Measurements from ENCODE around the gene DPH6.
A peak's percentile ranks its signal among the peaks of the same experiment; 100 is the strongest.

DPH6 gene

DNA sequence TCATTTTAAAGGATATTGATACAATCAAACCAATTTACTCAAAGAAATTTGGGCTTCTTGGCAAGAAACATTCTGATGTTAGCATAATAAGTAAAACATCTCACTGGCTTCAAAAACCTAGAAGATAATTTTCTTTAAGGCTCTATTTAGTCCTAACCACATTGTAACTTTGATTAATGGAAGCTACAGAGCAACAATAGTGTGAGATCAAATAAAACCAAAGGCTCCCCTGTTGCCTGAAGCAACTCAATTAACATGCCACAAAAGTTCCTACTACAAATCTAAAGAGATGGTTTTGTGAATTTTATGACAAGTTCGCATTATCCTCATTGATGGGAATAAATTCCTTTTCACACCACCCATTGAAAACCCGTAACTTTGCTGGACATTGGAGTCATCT is 5.9 kb downstream of the DPH6 start:
- no peak for DNase-seq

DNA sequence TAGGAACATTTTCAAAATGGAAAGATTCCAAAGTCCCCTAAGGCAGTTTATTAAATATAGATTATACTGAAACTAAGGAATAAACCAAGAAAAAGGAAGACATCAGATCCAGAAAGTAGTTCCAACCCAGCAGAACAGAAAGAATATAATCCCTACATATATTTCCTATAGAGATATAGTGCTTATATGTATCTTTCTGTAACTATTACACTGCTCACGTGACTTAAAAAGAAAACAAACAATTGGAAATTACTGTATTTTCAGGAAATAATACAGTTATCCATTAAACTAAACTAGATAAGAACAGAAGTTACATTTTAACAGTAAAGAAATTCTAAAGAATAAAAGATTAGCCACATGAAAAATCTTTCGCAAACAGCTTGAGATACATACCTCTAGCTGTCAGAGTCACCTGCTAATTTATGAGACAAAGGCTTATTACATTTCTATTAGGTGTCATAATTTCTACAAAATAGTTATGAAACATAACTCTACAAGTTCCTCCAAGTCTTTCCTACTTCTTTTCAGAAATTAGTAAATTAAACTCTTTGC is 10.5 kb downstream of the DPH6 start:
- DNase-seq: no peak

DNA sequence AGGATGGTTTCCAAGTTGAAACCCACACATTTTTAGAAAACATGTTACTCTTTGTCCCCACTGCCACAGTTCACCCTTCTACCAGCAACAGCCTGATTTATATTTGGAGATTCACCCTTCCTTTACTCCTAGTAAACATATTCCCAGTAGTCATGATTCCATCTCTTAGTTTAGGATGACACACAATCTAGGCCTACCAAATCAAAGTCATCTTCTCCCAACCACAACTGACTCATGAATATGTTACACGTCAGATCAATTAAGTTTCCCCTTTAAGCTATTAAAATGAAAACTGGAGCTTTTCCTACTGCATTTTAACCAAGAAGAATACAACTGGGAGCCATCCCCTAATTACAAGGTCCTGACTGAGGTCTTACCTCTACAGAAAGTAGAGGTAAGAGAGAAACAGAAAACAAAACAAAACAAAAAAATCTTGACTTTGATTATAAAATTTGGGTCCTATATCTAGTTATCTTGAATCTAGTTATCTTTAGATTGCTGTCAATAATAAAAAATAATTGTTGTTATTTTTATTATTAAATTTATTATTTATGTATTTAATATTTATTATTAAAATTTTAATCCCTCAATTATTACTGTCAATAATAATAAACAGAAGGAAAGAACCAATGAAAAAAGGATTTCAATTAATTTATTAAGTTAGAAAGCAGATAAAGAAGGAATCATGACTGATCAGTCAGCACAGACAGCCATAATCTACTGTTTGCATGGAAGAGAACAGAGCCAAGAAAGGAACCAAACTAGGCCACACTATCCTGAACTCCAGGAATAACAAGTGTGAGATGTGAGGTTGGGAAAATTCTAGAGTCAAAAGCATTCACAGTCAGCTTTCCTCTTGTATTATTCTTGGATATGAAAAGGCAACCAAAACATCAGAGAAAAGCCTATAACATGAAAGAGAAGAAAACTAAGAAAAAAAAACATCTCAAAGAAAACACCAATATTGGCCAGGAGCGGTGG is 12.5 kb downstream of the DPH6 start:
- DNase-seq: no peak

DNA sequence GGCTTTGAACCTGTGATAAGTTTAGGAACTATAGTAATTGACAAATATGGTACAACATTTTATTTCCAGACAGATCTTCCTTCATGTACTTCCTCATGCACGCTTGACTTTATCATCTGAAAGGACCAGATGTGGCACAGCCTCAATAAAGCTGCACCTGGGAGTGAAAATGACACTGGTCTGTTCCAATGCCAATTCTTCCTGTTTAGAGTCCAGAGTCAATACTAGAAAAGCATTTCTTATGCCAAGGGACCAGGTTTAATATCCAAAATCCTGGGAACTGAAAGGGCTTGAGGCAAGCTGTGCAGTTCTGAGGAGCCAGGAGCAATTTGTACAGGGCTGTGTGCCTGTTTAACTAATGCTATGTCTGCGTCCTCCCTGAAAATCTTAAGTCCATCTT is 15.3 kb downstream of the DPH6 start:
- no peak for DNase-seq

DNA sequence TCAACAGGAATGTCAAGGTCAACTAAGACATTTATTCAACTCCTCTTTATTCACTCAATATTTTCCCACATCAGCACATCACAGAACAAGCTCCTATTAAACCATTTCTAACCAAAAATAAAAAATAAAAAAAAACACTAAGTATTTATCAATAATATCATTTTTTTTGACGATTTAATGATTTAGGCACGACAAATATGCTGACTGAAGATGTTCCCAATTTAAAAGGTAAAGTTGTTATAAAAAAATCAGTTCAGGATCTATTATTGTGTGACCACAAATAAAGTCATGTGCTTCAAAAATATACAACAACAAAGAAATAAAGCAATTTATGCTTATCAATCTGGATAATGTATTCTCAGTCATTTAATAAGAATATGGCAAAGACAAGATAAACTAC is 16.2 kb downstream of the DPH6 start:
- DNase-seq: no peak

DNA sequence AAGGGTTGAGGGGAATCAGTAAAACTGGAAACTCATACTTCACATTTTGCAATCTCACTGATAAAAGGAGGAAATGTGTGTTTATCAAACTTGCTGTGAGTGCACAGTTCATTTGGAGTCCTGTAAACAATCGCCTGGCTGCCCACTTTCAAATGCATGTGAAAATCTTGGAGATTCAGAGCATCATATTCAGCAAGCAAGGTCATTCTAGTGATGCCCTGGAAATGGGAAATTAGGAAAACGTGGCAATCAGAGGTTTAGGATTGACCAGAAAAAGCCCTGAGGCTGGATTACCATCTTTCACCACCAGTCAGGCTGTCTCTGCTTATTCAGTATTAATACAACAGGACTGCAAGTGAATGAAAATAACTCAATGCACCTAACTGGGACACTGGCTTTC is 23.9 kb downstream of the DPH6 start:
- DNase-seq: no peak

DNA sequence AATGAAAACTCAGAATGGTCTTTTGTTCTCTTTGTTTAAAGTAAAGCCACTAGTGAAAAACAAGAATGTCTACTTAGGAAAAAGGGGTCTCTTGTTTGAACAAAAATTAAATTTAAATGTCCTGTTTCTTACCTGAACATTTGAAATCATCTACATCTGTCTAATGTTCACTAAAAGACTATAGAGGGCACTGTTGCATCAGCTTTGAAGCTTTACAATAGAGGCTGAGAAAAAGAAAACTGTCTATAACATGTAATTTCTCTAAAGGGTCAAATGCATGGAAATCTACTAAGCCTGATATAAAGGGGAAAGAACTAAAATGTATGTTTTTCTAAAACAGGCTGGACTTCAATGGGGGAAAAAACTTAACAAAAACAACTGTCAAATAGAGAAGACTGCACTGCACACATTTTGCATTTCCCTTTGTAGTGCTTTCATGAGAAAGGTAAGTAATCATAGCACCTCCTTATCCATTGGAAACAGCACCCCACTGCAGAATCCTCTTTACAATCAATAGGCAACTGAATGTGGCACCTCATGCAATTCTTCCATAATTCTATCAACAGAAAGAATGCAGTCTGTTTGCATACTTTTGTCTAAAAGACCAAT is 26.3 kb downstream of the DPH6 start:
- DNase-seq: peak; percentile 38 to 45

DNA sequence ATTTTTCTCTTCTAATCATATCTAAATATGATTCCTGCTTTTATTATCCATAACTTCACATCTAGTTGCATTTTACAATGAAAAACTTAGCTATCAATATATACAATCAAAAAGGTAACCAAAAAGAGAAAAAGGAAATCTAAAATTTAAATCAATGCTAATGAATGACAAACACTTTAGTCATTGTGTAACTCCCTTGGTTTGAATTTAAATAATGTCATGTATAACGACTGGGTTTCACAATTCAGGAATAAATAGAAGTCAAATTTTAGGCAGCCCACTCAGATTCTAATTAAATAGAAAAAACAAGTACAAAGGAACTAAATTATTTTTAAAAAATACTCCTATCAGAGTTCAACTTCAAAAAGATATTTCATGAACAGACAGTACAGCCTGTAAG is 26.9 kb downstream of the DPH6 start:
- no peak for DNase-seq

DNA sequence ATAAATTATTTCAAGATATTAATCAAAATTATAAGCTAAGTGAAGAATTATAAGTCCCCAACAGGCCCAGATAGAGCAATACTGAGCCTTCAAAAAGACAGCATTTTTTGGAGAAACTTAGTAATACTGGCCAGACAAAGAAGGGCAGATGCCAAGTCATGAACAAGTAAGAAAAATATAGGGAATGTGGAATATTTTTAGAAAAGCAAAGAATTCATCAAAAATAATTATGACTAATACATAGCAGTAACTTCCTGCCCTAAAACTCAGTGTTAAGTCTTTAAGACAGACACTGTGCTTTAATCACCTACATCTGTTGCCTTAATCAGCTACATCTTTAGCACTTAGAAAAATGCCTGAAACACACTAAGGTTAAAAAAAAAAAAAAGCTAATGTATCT is 31.2 kb downstream of the DPH6 start:
- no peak for DNase-seq

DNA sequence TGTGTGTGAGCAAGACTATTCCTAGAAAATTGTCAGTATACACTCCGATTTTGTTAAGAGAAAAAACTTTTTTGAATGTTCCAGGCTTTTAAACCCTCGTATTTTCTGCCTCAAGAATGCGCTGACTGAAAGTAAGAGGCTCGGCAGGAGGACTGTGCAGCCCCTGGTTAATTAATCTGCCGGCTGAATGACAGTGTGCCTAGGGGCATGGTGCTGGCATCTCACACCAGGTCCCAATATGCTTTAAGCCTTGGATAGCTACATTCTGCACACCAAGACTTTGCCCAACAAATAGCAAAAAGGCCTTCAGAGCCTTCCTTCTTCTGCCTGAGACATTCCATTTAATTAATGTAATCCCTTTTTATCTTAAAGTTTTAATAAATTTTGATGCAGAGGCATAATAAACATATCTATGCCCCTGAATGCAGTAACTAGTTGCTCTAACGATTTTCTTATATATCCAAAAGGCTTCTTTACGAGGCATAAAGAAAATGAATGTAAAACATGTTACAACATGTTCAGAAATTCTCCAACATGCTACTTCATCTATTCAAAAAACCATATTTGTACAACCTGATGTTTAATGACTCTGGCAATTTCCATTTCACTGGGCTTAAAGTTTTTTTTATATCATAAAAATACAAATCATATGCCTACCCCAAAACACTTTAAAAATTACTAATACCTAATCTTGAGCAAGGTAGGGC is 37.9 kb downstream of the DPH6 start:
- DNase-seq: no peak

DNA sequence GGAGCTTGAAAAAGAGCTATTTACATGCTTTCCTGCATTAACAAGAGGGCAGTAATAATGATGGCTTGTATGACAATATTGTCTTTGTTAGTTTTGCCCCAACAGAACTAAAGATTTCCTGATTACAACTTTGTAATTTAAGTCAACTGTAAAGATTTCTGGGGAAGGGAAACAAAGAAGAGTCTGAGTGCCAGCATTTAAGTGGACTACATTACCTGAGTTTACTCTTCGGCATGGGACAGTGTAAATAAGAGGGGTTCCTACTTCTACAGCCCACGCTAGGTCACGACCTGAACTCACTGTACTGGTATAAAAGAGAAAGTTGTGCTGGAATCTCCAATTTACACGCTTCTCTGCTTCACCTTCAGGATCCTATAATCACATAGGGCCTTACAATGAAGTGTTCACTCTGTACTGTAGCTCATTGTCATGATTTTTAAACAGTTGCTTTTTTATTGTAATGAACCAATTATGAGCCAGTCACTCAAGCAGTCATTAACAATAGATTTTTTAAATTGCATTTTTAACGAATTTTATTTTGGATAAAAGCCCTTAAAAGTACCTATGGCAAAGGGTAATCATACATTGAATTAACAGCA is 39.6 kb downstream of the DPH6 start:
- DNase-seq: no peak

DNA sequence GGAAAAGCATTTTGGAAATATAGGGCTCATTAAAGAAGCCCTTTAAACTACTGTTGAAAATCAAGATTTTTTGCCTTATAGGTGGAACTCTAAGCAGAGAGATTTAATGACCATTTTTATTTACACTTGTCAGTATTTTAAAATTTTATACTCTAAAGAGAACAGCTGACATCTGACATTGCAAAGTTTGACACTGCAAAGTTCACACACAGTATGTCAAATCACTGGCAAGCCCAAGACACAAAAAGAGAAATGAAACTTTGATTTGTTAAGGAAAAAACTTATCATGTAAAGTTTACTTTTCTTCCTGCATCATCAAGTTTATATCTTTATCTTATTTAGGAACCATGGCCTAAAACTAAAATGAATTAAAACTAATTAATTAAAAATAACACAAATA is 40.2 kb downstream of the DPH6 start:
- DNase-seq: no peak

DNA sequence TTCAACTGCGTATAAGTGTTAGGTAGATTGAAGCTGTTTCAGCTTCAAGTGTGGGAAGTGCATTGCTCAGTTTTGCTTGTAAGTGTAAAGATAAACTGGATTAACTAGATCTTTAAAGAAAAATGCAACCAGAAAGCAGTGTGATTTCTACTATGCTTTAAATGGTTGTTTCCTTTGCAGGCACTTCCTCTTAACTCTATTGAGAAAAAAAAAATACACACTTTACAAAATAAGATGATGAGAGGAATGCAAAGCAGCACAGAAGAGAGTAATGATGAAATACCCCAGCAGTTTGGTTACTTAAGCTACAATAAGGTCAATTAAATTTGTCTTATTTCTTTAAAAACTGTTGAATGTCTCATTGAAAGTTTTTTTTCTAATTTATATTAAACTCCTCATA is 40.8 kb downstream of the DPH6 start:
- no peak for DNase-seq

DNA sequence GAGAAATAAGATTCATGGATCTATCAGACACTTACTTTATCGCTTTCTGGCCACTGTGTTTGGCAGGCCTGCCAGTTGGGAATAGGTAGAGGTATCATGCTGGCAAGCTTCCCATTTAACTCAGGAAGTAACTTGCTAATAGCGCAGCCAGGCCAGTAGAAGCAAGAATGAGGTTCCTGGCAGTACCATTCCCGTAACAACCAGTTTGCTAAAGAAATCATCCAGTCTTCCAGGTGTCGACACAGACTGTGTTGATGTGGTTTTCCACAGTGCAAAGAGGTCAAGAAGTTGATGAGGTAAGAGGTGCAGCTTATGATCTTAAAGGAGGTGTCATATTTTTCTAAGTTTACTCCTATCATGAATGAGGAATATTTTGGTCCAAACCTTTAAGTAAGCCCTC is 46.2 kb downstream of the DPH6 start:
- no peak for DNase-seq

DNA sequence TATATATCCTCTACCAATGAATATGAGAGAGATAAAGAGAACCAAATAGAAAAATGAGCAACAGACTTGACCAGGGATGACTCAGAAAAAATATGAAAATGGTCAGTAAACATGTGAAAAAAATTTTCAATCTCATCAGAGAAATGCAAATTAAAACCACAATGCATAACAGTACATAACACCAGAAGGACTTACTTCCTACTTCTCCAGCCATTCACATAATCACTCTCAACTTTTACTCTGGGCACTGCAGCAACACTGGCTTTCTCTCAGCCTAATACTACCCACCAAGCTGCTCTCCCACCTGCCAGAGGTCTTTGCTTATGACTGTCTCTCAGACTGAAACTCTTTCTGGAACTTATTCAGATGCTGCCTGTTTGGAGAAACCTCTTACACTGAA is 49.4 kb downstream of the DPH6 start:
- DNase-seq: no peak

DNA sequence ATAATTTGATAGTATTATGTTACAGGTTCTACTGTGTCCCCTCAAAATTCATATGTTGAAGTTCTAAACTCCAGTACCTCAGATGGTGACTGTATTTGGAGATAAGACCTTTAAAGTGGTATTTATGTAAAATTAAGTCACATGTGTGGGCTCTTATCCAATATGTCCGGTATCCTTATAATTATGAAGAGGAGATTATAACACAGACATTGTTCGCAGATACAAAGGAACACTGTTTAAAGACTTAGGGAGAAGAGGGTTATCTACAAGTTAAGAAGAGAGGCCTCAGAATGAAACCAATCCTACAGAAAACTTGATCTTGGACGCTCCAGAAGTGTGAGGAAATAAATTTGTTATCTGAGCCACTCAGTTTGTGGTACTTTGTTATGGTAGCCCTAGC is 50.9 kb downstream of the DPH6 start:
- DNase-seq: no peak

DNA sequence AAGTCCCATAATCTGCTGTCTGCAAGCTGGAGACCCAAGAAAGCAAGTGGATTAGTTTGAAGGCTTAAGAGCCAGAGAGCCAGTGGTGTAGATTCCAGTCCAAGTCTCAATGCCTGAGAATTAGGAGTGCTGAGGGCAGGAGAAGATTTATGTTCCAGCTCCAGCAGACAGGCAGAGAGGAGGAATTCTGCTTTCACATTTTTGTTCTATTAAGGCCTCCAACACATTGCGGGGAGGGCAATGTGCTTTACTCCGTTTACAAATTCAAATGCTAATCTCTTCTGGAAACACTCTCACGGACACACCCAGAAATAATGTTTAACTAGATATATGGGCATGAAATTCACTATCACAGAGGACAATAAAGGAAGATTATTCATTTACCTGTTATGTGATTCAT is 54.0 kb downstream of the DPH6 start:
- no peak for DNase-seq

DNA sequence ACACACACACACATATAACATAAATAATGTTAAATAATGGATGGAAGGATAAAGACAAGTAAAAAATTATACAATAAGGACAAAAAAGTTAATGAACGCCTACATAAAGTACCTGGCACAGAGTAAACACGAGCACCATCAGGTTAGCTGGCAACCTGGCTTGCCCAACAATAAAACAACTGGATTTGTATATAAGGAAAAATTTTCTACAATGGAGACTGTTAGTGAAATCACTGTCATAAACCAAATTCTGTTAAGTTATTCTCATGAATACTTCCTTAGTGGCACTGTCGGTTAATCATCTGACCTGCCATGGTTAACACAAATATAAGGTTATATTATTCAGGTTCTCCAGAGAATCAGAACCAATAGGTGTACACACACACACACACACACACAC is 54.8 kb downstream of the DPH6 start:
- DNase-seq: no peak

DNA sequence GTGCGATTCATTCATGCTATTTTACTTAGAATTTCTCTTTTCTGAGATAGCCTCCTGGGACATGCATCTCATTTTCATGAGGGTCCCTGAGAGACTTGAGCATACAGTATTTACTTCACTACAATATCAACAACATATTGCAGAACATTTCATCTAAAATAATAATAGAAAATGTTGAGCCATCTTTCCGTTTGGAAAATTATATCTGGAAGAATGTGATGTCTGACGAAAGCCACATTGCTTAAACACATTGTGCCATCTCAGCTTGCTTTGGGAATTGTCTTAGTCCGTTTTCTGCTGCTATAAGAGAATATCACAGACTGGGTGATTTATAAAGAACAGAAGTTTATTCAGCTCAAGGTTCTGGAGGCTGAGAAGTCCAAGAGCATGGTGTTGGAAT is 55.5 kb downstream of the DPH6 start:
- DNase-seq: no peak

DNA sequence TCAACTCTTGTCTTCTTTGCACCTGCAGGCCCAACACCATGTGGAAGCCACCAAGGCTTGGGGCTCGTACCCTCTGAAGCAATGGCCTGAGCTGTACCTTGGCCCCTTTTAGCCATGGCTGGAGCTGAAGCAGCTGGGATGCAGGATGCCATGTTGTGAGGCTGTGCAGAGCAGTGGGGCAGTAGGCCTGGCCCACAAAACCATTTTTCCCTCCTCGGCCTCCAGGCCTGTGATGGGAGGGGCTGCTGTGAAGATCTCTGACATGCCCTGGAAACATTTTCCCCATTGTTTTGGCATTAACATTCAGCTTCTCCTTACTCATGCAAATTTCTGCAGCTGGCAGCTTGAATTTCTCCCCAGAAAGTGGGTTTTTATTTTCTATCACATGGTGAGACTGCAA is 58.5 kb downstream of the DPH6 start:
- DNase-seq: no peak

DNA sequence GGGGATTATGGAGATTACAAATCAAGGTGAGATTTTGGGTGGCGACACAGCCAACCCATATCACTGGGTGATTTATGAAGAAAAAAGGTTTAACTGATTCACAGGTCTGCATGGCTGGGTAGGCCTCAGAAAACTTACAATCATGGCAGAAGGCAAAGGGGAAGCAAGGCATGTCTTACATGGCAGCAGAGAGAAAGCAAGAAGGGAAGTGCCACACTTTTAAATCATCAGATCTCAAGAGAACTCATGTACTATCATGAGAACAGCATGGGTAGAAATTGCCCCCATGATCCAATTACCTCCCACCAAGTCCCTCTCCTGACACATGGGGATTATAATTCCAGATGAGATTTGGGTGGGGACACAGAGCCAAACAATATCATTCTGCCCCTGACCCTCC is 59.7 kb downstream of the DPH6 start:
- DNase-seq: no peak

DNA sequence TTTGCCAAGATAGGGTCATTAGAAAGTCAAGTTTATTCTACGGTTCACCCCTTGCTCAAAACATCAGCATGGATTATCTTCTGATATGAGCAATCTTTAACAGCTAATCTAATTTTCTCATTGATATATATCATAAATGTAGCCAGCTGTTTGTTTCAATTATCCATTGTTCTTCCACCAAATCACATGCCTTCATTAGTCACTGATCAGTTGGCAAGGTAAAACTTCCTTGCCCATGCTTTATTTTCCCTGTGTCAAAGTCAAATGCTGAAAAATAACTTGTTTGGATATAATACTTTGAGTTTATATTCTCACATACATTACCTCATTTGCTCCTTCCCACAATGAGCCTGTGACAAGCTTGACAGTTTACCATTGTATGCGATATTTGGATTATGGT is 60.6 kb downstream of the DPH6 start:
- no peak for DNase-seq

DNA sequence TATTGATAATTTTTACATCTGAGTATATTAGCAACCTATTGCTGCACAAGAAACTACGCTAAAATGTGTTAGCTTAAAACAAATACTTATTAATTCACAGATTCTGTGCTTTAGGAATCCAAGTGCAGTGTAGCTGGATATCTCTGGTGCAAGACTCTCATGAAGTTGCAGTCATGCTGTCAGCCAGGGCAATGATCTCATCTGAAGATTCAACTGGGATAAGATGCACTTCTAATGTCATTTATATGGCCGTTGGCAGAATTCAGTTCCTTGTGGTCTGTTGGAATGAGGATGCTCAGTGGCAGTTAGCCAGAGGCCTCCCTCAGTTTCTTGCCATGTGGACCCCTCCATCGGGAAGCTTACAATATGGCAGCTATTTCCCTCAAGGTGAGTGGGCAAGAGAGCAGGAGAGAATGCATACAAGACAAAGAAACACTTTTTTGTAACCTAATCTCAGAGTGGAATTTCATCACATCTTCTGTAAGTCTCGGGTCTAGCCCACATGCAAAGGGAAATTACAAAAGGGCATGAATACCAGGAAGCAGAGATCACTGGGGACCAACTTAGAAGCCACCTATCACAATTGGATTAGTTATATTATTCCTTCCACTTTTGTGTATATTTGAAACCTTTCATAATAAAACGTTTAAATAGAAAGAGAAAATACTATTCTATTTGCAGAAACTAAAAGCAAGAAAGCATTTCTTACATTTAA is 61.6 kb downstream of the DPH6 start:
- DNase-seq: no peak
